Neural crest cell (in vitro differentiated cells): ENCODE data around the gene CANT1. TPM values are rescaled to one million over a fixed set of nuclear protein-coding genes. Genes with fewer than 3 reads are reported as not detected.

ENCODE experiments used
- DNase-seq: peaks from one replicate; pipeline ENCODE4 v3.0.0; 2021; ENCODE audit warnings: low read depth, mixed read lengths, low spot score
- H3K27ac Mint-ChIP-seq: one replicate; pipeline ENCODE4 v1.8.0; 2021; ENCODE audit warnings: mild to moderate bottlenecking, mixed read lengths; ENCODE audit not compliant: unreplicated experiment
- H3K27me3 Mint-ChIP-seq: 2 replicates; pipeline ENCODE4 v1.8.0; 2021; ENCODE audit warnings: low read depth, mild to moderate bottlenecking, mixed read lengths
- H3K36me3 Mint-ChIP-seq: 2 replicates; pipeline ENCODE4 v1.8.0; 2021; ENCODE audit warnings: low read depth, mild to moderate bottlenecking, mixed read lengths
- H3K4me1 Mint-ChIP-seq: 2 replicates; pipeline ENCODE4 v1.8.0; 2021; ENCODE audit warnings: mixed read lengths
- H3K4me3 Mint-ChIP-seq: one replicate; pipeline ENCODE4 v1.8.0; 2021; ENCODE audit warnings: mild to moderate bottlenecking, mixed read lengths
- H3K9me3 Mint-ChIP-seq: 2 replicates; pipeline ENCODE4 v1.8.0; 2021; ENCODE audit warnings: mixed read lengths
- CTCF ChIP-seq: fragments of 200-600 bp; sonication (generic); conservative IDR thresholded peaks from 2 replicates; pipeline ENCODE4 v1.5.0; 2021; ENCODE audit warnings: antibody characterized with exemption, mild to moderate bottlenecking
- total RNA-seq: library from RNA; stranded (reverse); gene quantifications from 2 replicates; pipeline ENCODE4 v1.2.1, GENCODE V29; 2021

The CANT1 gene
- total RNA-seq, 1 donor from 2014 or later, result 63.8 TPM

GRCh38 chr17:78991017-78991738 lies 18.4 kb downstream of the CANT1 start:
- no peak for TF ChIP-seq CTCF
- H3K27ac Mint-ChIP-seq, result peak overlapping the region; percentile 28
- peaks cover 6% of the 10 kb centered on the region for H3K27me3 Mint-ChIP-seq
- no peak overlapping the region for H3K4me3 Mint-ChIP-seq
- H3K4me1 Mint-ChIP-seq, result peaks cover 12% of the 10 kb centered on the region
- DNase-seq, result no peak
- H3K9me3 Mint-ChIP-seq, result no peaks in the 10 kb centered on the region
- H3K36me3 Mint-ChIP-seq, result peaks cover 5% of the 10 kb centered on the region

- H3K27me3 Mint-ChIP-seq, result peaks cover 8% of the 10 kb centered on the region
- TF ChIP-seq CTCF, result no peak
- no peak for DNase-seq
Observed at GRCh38 chr17:78990349-78991016, 19.1 kb downstream of the CANT1 start.

GRCh38 chr17:78988152-78988551 lies 21.4 kb downstream of the CANT1 start:
- no peak overlapping the region for H3K27ac Mint-ChIP-seq
- TF ChIP-seq CTCF, result no peak
- no peaks in the 10 kb centered on the region for H3K9me3 Mint-ChIP-seq
- H3K36me3 Mint-ChIP-seq, result peaks cover 2% of the 10 kb centered on the region
- no peak overlapping the region for H3K4me3 Mint-ChIP-seq
- DNase-seq, result no peak
- H3K4me1 Mint-ChIP-seq, result peaks cover 17% of the 10 kb centered on the region
- H3K27me3 Mint-ChIP-seq, result peaks cover 8% of the 10 kb centered on the region

More at GRCh38 chr17:78990349-78991016, 19.1 kb downstream of the CANT1 start:
- Mint-ChIP-seq H3K4me3 (no peak overlapping the region), H3K27ac (peak overlapping the region; percentile 78), H3K36me3 (peaks cover 5% of the 10 kb centered on the region), H3K9me3 (no peaks in the 10 kb centered on the region), H3K4me1 (peaks cover 17% of the 10 kb centered on the region)

- peaks cover 2% of the 10 kb centered on the region for H3K36me3 Mint-ChIP-seq
- TF ChIP-seq CTCF, result no peak
- H3K27me3 Mint-ChIP-seq, result peaks cover 8% of the 10 kb centered on the region
- H3K4me1 Mint-ChIP-seq, result peaks cover 14% of the 10 kb centered on the region
- H3K27ac Mint-ChIP-seq, result peak overlapping the region; percentile 5
- DNase-seq, result no peak
- H3K4me3 Mint-ChIP-seq, result no peak overlapping the region
- H3K9me3 Mint-ChIP-seq, result no peaks in the 10 kb centered on the region
Observed at GRCh38 chr17:78986649-78987328, 22.8 kb downstream of the CANT1 start.

- Mint-ChIP-seq H3K27ac (peak overlapping the region; percentile 5), H3K9me3 (no peaks in the 10 kb centered on the region), H3K4me1 (peaks cover 14% of the 10 kb centered on the region), H3K36me3 (peaks cover 2% of the 10 kb centered on the region), H3K27me3 (peaks cover 8% of the 10 kb centered on the region), H3K4me3 (no peak overlapping the region)
- no peak for DNase-seq
- no peak for TF ChIP-seq CTCF
Observed at GRCh38 chr17:78986048-78986648, 23.4 kb downstream of the CANT1 start.
